ENCODE data around the gene SH2D6.
"Not testable (repeated sequence)": the region's sequence is repeated elsewhere in the genome, so short reads cannot be mapped to it uniquely, and the experiment has no call there.

Gene SH2D6

GRCh38 chr2:85422072-85422457 is 3.6 kb downstream of the SH2D6 start:
- FAIRE-seq = no peak

DNA sequence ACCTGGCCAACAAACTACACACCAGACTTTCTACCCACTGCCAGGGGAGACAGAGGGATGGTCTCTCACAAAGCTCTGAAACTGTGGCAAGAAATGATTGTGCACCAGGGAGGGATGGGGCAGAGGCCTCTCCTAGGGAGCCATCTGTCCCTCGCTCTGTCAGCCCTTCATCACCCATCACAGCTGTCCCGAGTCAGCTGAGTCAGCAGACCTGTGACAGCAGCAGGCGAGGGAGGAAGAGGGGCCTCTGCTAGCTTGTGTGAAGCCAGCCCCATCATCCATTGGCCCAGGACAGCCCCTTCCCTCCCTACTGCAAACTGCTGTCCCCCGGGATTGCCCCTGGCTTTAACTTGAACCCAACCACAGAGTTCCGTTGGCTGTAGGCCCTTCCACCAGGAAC is 5.0 kb downstream of the SH2D6 start:
- no peak for FAIRE-seq

DNA sequence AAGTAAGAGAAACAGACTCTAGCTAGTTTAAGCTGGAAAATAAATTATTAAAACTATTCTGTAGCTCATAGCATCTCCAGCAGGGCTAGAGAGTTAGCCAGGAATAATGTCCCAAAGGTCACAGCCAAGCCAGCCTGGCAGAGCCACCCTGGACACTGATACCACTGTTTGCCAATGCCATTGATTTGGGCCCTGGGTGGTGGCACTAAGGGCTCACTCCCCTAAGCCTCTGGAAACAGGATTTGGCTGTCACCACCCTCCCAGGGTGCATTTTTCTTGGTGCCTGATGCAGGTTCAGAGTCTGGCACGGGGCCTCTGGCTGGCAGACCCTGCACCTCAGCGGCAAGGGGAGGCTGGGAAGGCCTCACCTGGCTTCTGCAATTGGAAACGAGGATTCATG is 7.1 kb downstream of the SH2D6 start:
- no peak for FAIRE-seq

DNA sequence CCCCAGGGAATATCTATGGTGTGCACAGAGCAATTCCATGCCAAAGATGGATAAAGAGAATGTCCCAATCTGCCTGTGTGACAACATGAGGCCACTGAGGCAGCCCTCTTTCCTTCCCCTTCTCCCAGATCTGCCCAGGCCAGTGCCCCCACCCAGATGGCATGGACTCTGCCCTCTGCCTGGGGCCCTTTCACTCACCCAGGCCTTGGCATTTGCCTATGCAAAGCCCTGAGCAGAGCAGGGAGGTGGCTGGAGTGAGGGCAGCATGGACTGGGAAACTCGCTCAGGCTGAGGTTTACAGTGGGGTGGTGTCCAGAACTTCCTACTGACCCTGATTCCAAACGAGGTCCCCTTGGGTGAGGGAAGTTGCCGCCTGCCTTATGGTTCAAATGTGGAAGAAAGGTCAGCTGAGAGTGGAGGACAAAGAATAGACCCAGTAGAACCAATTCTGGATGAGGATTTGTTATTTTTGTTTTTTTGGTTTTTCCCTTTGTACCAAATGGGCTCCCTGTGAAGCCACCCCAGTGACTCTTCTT is 8.9 kb downstream of the SH2D6 start:
- FAIRE-seq = no peak

- no peak for FAIRE-seq
These were observed 9.9 kb downstream of the SH2D6 start for GRCh38 chr2:85428343-85428881.

- no peak for FAIRE-seq
These were observed 10.9 kb downstream of the SH2D6 start for GRCh38 chr2:85429213-85429923.

DNA sequence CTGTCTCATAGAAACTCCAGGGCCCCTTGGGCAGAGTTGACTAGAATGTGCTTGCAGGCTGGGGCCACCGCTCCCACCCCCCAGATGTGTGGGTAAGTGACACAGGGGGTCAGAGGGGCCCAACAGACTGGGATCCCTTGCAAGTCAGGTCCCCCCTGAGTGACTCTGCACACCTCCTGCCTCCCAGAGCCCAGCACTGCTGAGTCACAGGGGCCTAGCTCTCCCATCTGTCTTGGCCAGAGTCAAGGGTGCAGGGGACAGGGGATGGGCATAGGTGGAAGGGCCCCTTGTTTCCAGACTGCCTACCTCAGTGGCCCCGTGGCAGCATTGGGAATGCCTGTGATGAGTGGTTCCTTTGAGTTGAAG is 11.4 kb downstream of the SH2D6 start:
- FAIRE-seq = no peak

DNA sequence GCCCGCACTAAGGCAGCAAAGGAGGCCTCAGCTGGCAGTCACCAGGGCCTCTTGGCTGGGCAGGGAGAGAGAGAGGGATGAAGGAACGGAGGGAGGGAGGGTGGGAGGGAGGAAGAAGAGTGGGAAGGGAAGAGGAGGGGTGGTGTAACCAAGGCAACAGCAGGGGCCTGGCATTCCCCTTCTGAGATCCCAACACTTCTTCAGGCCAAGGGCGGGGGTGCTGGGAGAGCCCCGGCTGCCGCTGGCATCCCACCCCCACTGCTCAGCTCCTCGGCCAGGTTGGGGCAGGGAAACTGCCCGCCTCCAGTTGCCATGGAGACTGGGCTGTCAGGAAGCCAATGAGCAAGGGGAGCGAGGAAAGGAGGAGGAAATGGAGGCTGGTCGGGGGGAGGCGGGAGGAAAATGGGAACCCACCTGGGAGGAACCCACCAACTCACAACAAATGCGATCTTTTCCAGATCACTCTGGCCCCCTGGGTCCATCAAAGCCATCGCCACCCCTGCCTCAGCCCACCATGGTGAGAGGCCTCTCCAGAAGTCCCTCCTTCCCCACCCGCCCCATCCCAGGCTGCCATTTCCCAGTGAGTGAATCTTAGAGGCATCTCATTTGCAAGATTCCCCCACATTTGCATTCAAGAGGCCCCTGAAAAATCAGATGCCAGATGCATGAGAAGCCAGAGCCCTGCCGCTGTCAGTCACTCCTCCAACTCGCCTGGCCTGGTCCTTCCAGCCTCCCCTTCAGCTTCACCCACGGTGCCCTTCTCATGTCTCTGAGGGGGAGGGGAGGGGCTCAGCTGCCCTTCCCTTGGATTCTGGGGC is 12.4 kb downstream of the SH2D6 start:
- no peak for FAIRE-seq

GRCh38 chr2:85431570-85432205 is 13.2 kb downstream of the SH2D6 start:
- no peak for FAIRE-seq

- FAIRE-seq = no peak
These were observed 15.1 kb downstream of the SH2D6 start for GRCh38 chr2:85433511-85434089.

DNA sequence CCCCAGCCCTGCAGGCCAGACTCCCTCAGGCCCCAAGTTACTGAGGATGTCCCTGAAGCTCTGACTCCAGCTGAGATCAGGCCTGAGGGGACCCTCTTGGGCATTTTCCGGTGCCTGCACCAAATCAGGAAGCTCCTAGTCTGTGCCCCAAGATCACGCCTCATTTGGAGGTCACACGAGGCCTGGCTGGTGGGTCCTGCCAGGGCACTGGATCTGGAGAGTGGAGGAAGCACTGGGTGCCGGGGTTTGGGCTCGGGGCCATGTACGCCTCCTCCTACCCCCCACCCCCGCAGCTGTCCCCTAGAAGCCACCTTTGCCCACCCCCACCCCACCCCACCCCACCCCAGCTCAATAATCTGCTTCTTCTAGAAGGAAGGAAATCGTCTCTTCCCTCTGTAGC is 16.2 kb downstream of the SH2D6 start:
- FAIRE-seq = no peak

- FAIRE-seq = no peak
These were observed 16.9 kb downstream of the SH2D6 start for GRCh38 chr2:85435220-85435958.

DNA sequence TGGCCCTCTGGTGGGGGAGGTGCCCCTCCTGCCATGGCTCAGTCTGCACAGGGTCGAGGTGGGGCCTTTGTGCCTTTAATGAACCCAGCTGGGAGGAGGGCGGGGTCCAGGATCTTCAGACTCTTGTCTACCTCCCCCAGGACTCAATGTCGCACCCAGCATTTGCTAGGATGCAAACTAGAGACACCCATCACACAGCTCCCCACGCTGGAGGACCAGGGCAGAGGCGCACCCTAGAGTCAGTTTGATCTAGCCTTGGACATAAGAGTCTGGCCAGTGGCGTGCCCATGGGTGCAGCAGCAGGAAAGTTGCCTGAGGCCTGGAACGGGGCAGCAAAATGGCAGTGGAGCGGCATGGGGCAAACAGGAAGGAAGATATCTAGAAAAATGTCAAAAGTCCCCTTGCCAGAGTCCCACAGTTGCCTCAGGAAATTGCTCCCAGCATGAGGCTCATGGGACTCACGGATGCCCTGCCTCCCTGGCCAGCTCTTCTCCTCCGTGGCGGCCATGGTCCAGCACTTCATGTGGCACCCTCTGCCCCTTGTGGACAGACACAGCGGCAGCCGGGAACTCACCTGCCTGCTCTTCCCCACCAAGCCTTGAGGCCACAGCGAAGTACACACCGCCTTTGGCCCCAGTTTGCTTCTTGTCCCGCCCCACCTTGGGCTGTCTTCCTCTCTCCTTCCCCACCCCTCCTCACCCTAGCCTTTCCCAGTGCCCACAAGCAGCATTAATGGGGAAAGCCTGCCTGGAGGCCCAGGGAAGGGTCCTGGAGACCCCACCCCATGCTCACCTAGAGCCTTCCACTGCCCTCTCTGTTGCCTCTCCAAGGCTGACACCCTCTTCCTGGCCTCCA is 17.7 kb downstream of the SH2D6 start:
- FAIRE-seq = no peak

- FAIRE-seq = no peak
These were observed 18.4 kb downstream of the SH2D6 start for GRCh38 chr2:85436836-85437487.

DNA sequence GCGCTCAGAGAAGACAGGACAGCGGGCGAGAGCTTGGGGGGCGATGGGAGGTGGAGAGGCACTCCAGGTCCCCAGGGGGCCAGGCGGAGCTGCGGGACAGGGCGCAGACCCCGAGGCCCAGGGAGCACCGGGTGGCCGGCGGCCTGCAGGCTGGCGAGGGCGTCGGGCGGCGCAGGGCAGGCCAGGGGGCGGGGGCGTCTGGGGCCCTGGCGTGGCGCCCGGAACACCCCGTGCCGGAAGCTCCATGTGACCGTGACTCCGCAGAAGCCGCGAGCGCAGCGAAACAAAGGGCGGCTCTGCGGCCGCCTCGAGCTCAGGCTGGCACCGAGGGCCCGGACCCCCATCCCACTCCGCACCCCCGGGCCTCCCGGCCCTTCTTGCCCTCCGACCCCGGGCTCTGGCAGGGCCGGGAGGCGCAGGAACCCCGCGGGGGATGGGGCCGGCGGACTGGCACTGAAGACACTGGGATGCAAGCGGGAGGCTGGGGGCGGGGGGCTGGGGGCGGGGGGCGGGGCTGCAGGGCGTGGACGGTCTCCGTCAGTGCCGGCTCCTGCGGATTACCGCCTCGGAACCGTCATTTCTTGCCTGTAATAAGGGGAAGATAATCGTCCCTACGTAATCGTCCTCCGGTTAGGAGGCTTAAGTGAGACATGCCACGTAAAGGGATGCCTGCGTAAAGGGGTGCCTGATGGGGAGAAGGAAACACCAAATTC is 19.1 kb downstream of the SH2D6 start:
- FAIRE-seq = no peak

GRCh38 chr2:85438201-85439024 is 19.9 kb downstream of the SH2D6 start:
- FAIRE-seq = no peak

- FAIRE-seq = no peak
These were observed 20.5 kb downstream of the SH2D6 start for GRCh38 chr2:85439025-85439472.

DNA sequence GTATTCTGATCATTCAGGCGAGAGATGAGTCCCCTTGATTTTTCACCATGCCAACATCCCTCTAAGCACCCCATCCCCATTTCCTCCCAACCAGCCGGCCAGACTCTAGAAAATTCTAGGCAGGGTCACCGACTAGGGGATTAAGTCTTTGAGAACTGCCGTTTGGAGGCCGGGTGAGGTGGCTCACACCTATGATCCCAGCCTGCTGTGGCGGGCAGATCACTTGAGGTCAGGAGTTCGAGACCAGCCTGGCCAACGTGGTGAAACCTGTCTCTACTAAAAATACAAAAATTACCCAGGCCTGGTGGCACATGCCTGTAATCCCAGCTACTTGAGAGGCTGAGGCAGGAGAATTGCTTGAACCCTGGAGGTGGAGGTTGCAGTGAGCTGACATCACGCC is 21.1 kb downstream of the SH2D6 start:
- not testable (repeated sequence) for FAIRE-seq

DNA sequence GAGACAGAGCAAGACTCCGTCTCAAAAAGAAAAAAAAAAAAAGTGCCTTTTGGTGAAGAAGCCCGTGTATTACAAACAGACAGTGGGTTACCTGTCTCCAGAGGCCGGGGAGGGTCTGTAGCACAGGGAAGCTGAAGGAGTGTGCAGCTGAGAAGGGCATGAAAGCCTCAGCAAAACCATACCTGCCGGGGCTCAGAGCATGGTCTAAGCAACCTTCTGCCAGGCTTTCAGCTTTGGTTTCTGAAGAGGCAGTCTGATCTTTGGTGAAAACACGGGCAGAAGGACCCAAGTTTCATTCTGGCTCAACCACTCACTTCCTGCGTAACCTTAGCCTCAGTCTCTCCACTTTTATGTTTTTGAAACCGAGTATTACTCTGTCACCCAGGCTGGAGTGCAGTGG is 21.5 kb downstream of the SH2D6 start:
- no peak for FAIRE-seq

All from islet of Langerhans (tissue), 1 donor.